Measurements from ENCODE around the gene CFAP54. TPM values are rescaled to one million over a fixed set of nuclear protein-coding genes. Genes with fewer than 3 reads are reported as not detected.

The CFAP54 gene
- total RNA-seq, 1 experiment from 2014 or later = 0.64 TPM

GRCh38 chr12:96623656-96624217 is 134.4 kb downstream of the CFAP54 start:
- Histone ChIP-seq H3K4me1 (ENCODE audit: control insufficient read depth, insufficient read depth, low read length) (no peaks in the 10 kb centered on the region), H3K9me3 (ENCODE audit: control insufficient read depth, insufficient read depth, low read depth, low read length) (no peaks in the 10 kb centered on the region), H3K27ac (ENCODE audit: low read length) (no peak overlapping the region), H3K27me3 (ENCODE audit: control insufficient read depth, insufficient read depth, low read length) (no peaks in the 10 kb centered on the region; the same call in 1 of the 2 replicates), H3K36me3 (ENCODE audit: control insufficient read depth, insufficient read depth, low read length) (no peaks in the 10 kb centered on the region), H3K4me3 (ENCODE audit: low read depth in 2 of 2, low read length in 2 of 2) (no peak overlapping the region)
- DNase-seq (ENCODE audit: low read depth, low spot score) (no peak), ATAC-seq (no peak)
- ChIA-PET POLR2A (no interaction called here), CTCF (no interaction called here)
- in situ Hi-C loops (cut with HindIII; ENCODE audit: low pct_unique_long_range_greater_than_20kb, low sequenced_read_pairs) (no loop called here), intact Hi-C loops (cut with micrococcal nuclease; ENCODE audit: unreplicated experiment) (no loop called here)
- TF ChIP-seq REST (IDR thresholded peaks at IDR 0.05; ENCODE audit: insufficient read depth in 1 of 2, low read depth in 2 of 2, low read length in 1 of 2) = no peak
- no TSS peak for BruUV-seq (replicated peaks)

DNA sequence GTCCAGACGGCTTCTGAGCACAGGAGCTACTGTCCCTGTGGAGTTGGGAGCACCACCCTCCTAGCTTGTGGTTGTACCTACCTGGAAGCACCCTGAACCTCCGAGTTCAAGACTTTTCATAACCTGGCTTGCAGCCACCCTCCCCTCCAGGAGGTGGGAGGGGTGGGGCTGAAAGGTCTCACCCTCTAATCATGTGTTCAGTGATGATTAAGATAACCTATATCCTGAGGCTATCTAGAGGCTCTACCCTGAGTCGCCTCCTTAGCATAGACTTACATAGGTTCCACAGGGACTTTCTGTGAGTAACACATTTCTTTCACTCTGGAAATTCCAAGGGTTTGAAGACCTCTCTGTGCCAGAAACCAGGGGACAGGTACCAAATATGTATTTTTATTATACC is 146.5 kb downstream of the CFAP54 start:
- intact Hi-C loops (cut with micrococcal nuclease; ENCODE audit: unreplicated experiment) = no loop called here
- CTCF ChIA-PET = no interaction called here
- no TSS peak for BruUV-seq (replicated peaks)
- Histone ChIP-seq H3K4me1 (ENCODE audit: control insufficient read depth, insufficient read depth, low read length) (no peaks in the 10 kb centered on the region), H3K9me3 (ENCODE audit: control insufficient read depth, insufficient read depth, low read depth, low read length) (no peaks in the 10 kb centered on the region), H3K27ac (ENCODE audit: low read length) (no peak overlapping the region), H3K27me3 (ENCODE audit: control insufficient read depth, insufficient read depth, low read length) (no peaks in the 10 kb centered on the region), H3K36me3 (ENCODE audit: control insufficient read depth, insufficient read depth, low read length) (no peaks in the 10 kb centered on the region), H3K4me3 (ENCODE audit: low read depth in 2 of 2, low read length in 2 of 2) (no peak overlapping the region)
- ATAC-seq (no peak), DNase-seq (ENCODE audit: low read depth, low spot score) (no peak)
- POLR2A ChIA-PET = no interaction called here
- TF ChIP-seq SIN3A (IDR thresholded peaks at IDR 0.05; ENCODE audit: borderline replicate concordance, insufficient read depth, low read depth, low read length) = no peak
- no peak for TF ChIP-seq REST (IDR thresholded peaks at IDR 0.05; ENCODE audit: insufficient read depth in 1 of 2, low read depth in 2 of 2, low read length in 1 of 2)
- TF ChIP-seq POLR2AphosphoS5 (IDR thresholded peaks at IDR 0.05; ENCODE audit: low read depth, low read length) = no peak
- TF ChIP-seq TCF7L2 (IDR thresholded peaks at IDR 0.05; ENCODE audit: low read depth, low read length) = no peak
- no peak for TF ChIP-seq CTCF (IDR thresholded peaks at IDR 0.05)
- in situ Hi-C loops (cut with HindIII; ENCODE audit: low pct_unique_long_range_greater_than_20kb, low sequenced_read_pairs) = no loop called here
